Hepatocyte (in vitro differentiated cells): ENCODE results near the gene HDGFL2.

ENCODE experiments used
- CTCF ChIP-seq: fragments of 200-600 bp; sonication (generic); IDR thresholded peaks from 2 replicates; pipeline ENCODE4 v1.5.1; 2016; ENCODE audit warnings: antibody characterized with exemption, mild to moderate bottlenecking; ENCODE audit not compliant: poor library complexity
- EZH2 ChIP-seq: fragments of 200-600 bp; sonication (generic); IDR thresholded peaks from 2 replicates; pipeline ENCODE4 v1.6.1; 2016; ENCODE audit warnings: antibody characterized with exemption, mild to moderate bottlenecking, borderline replicate concordance
- EZH2phosphoT487 ChIP-seq: fragments of 200-600 bp; sonication (generic); IDR thresholded peaks from one replicate; pipeline ENCODE4 v1.6.1; 2018; ENCODE audit warnings: antibody characterized with exemption, mild to moderate bottlenecking, low read depth, moderate library complexity; ENCODE audit not compliant: unreplicated experiment, severe bottlenecking

- no peak for TF ChIP-seq CTCF
- TF ChIP-seq EZH2: no peak
- no peak for TF ChIP-seq EZH2phosphoT487
Measured at GRCh38 chr19:4503825-4504170, 31.7 kb downstream of the HDGFL2 start.
